Kidney epithelial cell (primary cell): ENCODE results near the gene MRPL43. TPM values are rescaled to one million over a fixed set of nuclear protein-coding genes. Genes with fewer than 3 reads are reported as not detected.
A peak's percentile ranks its signal among the peaks of the same experiment; 100 is the strongest.

Experiments used
- DNase-seq: peaks from one replicate; pipeline ENCODE4 v3.0.0-alpha.2; 2010; ENCODE audit warnings: low read depth
- H3K27me3 ChIP-seq: 2 replicates; pipeline ENCODE4 v1.6.0; 2011; ENCODE audit warnings: low read length; ENCODE audit not compliant: control insufficient read depth, insufficient read depth
- H3K36me3 ChIP-seq: 2 replicates; pipeline ENCODE4 v1.5.1; 2011; ENCODE audit warnings: low read length; ENCODE audit not compliant: control insufficient read depth, insufficient read depth
- H3K4me3 ChIP-seq: 2 replicates; pipeline ENCODE4 v1.5.1; 2011; ENCODE audit warnings: low read depth, mild to moderate bottlenecking, control low read depth, low read length
- CTCF ChIP-seq: IDR thresholded peaks from 2 replicates; pipeline ENCODE4 v1.5.1; 2011; ENCODE audit warnings: mild to moderate bottlenecking, moderate library complexity, low read length, control low read depth, inconsistent platforms; ENCODE audit not compliant: insufficient read depth, poor library complexity, severe bottlenecking
- total RNA-seq: library from RNA; depleted of rRNA; stranded (reverse); fragments of >200 nt; gene quantifications from 2 replicates; pipeline ENCODE4 v1.2.3, GENCODE V29; 2015

MRPL43 gene
- total RNA-seq, 1 donor from 2014 or later, result 92.3 TPM

GRCh38 chr10:101001659-101002035 lies 14.3 kb upstream of the MRPL43 start:
- no peaks in the 10 kb centered on the region for H3K27me3 ChIP-seq
- no peak for TF ChIP-seq CTCF
- no peak for DNase-seq
- H3K36me3 ChIP-seq, result peaks cover 5% of the 10 kb centered on the region
- peak overlapping the region; percentile 26 for H3K4me3 ChIP-seq

GRCh38 chr10:101000915-101001658 lies 13.8 kb upstream of the MRPL43 start:
- no peak for DNase-seq

GRCh38 chr10:101000127-101000914 lies 13.0 kb upstream of the MRPL43 start:
- no peak for DNase-seq

More at GRCh38 chr10:101000915-101001658, 13.8 kb upstream of the MRPL43 start:
- Histone ChIP-seq H3K36me3 (peaks cover 4% of the 10 kb centered on the region), H3K27me3 (no peaks in the 10 kb centered on the region), H3K4me3 (peak overlapping the region; percentile 90)
- no peak for TF ChIP-seq CTCF

GRCh38 chr10:100999742-101000126 lies 12.4 kb upstream of the MRPL43 start, which contains the start of gene LZTS2:
Gene LZTS2 (plus strand): TSS chr10:100999808. CDS start chr10:101002539, 2,731 bp downstream.
- Histone ChIP-seq H3K4me3 (peak within 1 kb of the TSS; percentile 90), H3K36me3 (peaks cover 2% of the 10 kb centered on the region), H3K27me3 (no peaks in the 10 kb centered on the region)
- DNase-seq, result no peak
- TF ChIP-seq CTCF, result no peak

More at GRCh38 chr10:101000127-101000914, 13.0 kb upstream of the MRPL43 start:
- H3K4me3 ChIP-seq, result peak overlapping the region; percentile 90
- H3K36me3 ChIP-seq, result peaks cover 2% of the 10 kb centered on the region
- no peaks in the 10 kb centered on the region for H3K27me3 ChIP-seq
- no peak for TF ChIP-seq CTCF

GRCh38 chr10:100998991-100999741 lies 11.9 kb upstream of the MRPL43 start:
- peak overlapping the region; percentile 90 for H3K4me3 ChIP-seq
- no peak for DNase-seq
- H3K36me3 ChIP-seq, result peaks cover 2% of the 10 kb centered on the region
- H3K27me3 ChIP-seq, result no peaks in the 10 kb centered on the region
- TF ChIP-seq CTCF, result peak; percentile 54
